HG02763 (cell line): ENCODE data around the gene DDX47.
"Not testable (repeated sequence)": the region's sequence is repeated elsewhere in the genome, so short reads cannot be mapped to it uniquely, and the experiment has no call there.

Experiments used
- ATAC-seq: cut with Tn5 transposase; IDR thresholded peaks from one replicate; pipeline ENCODE4 v1.9.1; 2021; ENCODE audit warnings: mild to moderate bottlenecking, moderate library complexity; ENCODE audit not compliant: unreplicated experiment

Gene DDX47

GRCh38 chr12:12796928-12797793, 16.0 kb upstream of the DDX47 start:
- no peak for ATAC-seq

- no peak for ATAC-seq
Observed at GRCh38 chr12:12797794-12798152, 15.4 kb upstream of the DDX47 start.

DNA sequence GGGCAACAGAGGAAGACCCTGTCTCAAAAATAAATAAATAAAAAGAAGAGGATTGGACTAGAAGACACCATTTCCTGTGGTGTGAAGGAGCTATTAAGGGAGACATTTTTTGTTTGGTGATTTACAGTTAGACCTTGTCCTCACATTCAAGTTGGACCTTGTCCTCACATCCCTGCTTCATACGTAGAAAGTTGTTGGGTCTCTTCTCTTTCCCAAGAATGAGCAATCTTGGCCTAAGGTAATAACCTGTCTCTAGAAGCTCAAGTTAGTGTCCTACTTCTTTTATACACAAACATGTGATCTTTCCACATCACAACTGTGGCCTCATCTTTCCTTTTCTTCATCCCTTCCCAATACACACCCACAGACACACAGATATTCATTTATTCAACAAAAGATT, 14.7 kb upstream of the DDX47 start:
- ATAC-seq = no peak

DNA sequence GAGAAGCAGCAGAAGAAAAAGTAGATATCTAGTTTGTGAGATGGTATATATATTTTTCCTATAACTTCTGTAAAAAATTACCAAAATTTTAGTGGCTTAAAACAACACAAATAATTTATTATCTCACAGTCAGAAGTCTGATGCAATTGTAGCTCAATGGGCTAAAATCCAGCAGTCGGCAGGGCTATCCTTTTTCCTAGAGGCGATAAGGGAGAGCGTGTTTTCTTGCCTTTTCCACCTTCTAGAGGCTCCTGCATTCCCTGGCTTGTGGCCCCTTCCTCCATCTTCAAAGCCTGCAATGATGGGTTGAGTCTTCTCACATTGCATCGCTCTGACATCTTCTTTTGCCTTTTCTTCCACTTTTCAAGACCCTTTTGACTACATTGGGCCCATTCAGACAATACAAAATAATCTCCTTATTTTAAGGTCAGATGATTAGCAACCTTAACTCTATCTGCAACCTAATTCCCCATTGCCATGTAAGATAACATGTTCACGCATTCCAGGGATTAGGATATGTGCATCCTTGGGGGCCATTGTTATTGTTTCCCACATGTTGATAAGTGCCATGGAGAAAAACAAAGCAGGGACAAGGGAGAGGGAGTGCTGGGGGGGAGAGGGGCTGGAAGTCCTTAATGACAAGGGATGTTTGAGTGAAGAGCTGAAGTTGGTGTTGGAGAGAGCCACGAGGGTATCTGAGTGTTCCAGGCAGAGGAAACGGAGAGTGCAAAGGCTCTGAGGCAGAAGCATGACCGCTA, 13.8 kb upstream of the DDX47 start:
- no peak for ATAC-seq

- no peak for ATAC-seq
Observed at GRCh38 chr12:12800406-12801180, 12.6 kb upstream of the DDX47 start.

DNA sequence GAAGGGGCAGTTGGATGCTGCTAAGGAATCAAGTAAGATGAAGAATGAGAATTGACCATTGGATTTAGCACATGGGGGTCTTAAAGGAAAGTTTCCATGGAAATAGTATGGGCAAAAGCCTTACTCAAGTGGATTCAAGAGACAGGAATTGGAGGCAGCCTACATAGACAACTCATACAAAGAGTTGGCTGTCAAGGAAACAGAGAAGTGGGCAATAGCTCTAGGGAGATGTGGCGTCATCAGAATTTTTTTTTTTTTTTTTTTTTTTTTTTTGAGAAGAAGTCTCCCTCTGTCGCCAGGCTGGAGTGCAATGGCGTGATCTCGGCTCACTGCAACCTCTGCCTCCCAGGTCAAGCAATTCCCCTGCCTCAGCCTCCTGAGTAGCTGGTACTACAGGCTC, 11.5 kb upstream of the DDX47 start:
- ATAC-seq = not testable (repeated sequence)

GRCh38 chr12:12803186-12803585, 10.0 kb upstream of the DDX47 start:
- peak; percentile 83 for ATAC-seq

- no peak for ATAC-seq
Observed at GRCh38 chr12:12804011-12804410, 9.1 kb upstream of the DDX47 start.

- ATAC-seq = no peak
Observed at GRCh38 chr12:12804432-12804886, 8.7 kb upstream of the DDX47 start.

- no peak for ATAC-seq
Observed at GRCh38 chr12:12806784-12807516, 6.2 kb upstream of the DDX47 start.

DNA sequence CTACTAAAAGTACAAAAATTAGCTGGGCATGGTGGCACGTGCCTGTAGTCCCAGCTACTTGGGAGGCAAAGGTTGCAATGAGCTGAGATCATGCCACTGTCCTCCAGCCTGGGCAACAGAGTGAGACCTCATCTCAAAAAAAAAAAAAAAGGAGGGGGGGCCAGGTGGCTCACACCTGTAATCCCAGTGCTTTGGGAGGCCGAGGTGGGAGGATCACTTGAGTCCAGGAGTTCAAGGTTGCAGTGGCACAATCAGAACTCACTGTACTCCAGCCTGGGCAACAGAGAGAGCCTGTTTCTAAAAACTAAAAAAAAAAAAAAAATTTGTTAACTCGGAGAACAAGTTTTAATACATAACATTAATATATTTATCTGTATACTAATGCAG, 5.6 kb upstream of the DDX47 start:
- ATAC-seq = not testable (repeated sequence)

DNA sequence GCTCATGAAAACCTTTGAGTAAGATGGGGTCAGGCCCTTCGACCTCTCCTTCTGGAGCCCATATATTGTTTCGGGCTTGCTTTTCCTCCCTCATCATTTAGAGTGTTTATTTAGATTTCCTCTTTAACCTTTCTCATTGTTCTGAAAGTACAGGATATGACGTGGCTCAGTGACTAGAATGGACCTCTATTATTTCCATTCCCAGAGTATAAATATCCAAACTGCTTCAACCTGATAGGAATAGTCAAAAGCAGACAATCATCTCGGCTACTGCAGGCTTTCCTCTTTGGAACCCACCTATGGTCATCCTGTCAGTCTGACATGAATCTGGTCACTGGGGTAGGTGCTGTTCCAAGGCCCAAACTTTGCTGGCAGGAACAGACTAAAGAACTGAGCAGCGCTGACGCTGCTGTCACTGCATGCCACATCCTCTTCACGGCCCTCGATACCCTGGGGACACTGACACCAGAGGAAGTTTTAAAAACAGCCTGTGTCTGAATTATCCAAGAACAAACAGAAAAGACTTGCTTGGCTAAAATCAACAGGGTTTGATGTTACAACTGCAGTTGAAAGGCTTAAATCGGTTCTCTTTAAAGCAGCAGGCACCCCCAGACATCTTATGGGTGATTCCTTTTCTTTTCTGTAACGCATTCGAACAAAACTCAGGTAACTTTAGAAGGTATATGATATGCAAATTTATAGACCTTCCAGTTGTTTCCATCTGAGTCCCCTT, 5.0 kb upstream of the DDX47 start:
- ATAC-seq = peak; percentile 52

GRCh38 chr12:12810553-12811021, 2.6 kb upstream of the DDX47 start:
- ATAC-seq = no peak

DNA sequence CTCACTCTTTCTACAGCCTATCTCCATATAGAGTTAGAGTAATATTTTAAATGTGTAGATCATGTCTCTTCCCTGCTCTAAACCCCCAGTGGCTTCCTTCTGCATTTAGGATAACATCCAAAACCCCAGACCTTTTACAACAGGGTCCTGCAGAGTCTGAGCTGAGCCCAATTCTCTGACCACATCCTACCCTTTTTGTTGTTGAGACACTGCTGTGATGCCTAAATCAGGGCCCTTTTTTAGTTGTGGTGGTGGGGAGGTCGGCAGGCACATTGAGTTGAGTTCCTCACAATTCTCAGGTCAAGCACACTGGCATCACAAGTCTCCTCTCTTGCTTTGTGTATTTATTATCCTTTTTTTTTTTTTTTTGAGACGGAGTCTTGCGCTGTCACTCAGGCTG, 1.8 kb upstream of the DDX47 start:
- ATAC-seq = no peak

DNA sequence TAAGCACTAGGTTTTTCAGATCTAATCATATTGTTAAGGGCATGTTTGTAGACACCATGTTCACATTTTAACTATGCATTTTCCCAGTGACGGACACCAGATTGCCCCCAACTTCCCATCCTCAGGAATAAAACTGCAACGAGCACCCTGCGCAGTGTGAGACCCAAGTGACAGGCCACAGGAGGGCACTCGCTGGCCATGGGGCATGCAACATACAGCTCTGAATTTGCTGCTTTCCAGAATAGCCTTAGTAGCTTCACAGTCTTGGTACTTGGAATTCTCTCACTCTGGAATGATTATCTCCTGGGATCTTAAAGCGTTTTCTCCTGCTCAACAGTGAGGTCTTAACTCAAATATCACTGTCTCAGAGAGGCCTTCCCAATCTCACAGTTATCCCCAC, 972 bp upstream of the DDX47 start:
- ATAC-seq = no peak

- ATAC-seq = no peak
Observed at GRCh38 chr12:12812618-12813119, 477 bp upstream of the DDX47 start.

GRCh38 chr12:12817616-12818015, 4.5 kb downstream of the DDX47 start:
- ATAC-seq = no peak

DNA sequence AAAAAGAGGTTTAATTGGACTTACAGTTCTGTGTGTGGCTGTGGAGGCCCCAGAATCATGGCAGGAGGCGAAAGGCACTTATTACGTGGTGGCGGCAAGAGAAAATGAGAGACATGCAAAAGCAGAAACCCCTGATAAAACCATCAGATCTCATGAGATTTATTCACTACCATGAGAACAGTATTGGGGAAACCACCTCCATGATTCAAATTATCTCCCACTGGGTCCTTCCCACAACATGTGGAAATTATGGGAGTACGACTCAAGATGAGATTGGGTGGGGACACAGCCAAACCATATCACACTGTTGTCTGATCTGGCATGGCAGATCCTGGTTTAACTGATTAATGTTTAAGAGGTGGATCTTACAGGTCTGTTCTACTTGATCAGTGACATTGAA, 5.6 kb downstream of the DDX47 start:
- no peak for ATAC-seq

DNA sequence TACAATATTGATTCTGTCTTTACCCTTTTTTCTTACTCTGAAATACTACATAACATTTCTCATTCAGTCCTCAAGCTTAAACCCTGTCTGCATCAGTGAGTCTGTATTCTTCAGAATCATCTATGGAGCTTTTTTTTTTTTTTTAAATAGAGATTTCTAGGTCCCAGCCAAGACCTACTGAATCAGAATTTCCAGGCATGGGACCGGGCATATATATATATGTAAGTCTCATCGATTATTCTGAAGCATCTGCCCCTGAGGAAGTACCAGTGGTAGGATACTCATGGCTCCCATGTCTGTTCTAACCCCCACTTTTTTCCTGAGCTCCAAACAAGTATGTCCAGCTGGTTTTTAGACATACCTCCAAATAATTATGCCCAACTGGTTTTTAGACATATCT, 6.1 kb downstream of the DDX47 start:
- no peak for ATAC-seq
